Lower leg skin (tissue), 4 donors: ENCODE data around the gene POLR2L. TPM values are rescaled to one million over a fixed set of nuclear protein-coding genes. Genes with fewer than 3 reads are reported as not detected.

Experiments used
- DNase-seq, 2 donors: peaks; one replicate each; pipeline ENCODE4 v3.0.0-alpha.2; 2019; ENCODE audit warnings: low spot score in 2 of 2
- H3K4me3 ChIP-seq: fragments of 200-600 bp; sonication (generic); 2 replicates; pipeline ENCODE4 v1.5.1; 2017; ENCODE audit warnings: mild to moderate bottlenecking, low read depth; ENCODE audit not compliant: poor library complexity, severe bottlenecking
- POLR2A ChIP-seq, 2 donors: fragments of 450-650 bp; IDR thresholded peaks; one replicate each; pipeline ENCODE4 v1.6.1; 2016 to 2017; ENCODE audit warnings: antibody characterized with exemption in 2 of 2, mild to moderate bottlenecking in 1 of 2, moderate library complexity in 1 of 2
- WGBS, 2 donors: methylation state at CpG; one replicate each; pipeline ENCODE4 v1.1.5; 2018; 5-methylcytosine and 5-hydroxymethylcytosine counted together
- intact Hi-C: fragments of 100-400 bp; cut with DNase I; formaldehyde crosslinking; loops from one replicate; pipeline ENCODE4 v1.15.0; 2023; ENCODE audit warnings: low total_unique reads
- total RNA-seq, 4 donors: library from RNA; depleted of rRNA; stranded (reverse); fragments of >200 nt; gene quantifications; one replicate each; pipeline ENCODE4 v1.1.0, GENCODE V29; 2016
- TF ChIP-seq, protein P1 (sequence below), 3 donors: fragments of 450-650 bp; IDR thresholded peaks; one replicate each; pipeline ENCODE4 v1.5.1; 2016; ENCODE audit warnings: antibody characterized with exemption in 3 of 3, mild to moderate bottlenecking in 3 of 3, moderate library complexity in 2 of 3

POLR2L gene
- total RNA-seq, 4 donors from 2014 or later = 39.1 to 61.2 (median 51.4) TPM

- 87 to 89% methylated on average over 11 of the region's 11 CpGs for WGBS, 2 donors
- no peak for DNase-seq
- intact Hi-C loops = no loop called here
- no peak for TF ChIP-seq POLR2A (IDR thresholded peaks at IDR 0.05)
- TF ChIP-seq, protein P1, sequence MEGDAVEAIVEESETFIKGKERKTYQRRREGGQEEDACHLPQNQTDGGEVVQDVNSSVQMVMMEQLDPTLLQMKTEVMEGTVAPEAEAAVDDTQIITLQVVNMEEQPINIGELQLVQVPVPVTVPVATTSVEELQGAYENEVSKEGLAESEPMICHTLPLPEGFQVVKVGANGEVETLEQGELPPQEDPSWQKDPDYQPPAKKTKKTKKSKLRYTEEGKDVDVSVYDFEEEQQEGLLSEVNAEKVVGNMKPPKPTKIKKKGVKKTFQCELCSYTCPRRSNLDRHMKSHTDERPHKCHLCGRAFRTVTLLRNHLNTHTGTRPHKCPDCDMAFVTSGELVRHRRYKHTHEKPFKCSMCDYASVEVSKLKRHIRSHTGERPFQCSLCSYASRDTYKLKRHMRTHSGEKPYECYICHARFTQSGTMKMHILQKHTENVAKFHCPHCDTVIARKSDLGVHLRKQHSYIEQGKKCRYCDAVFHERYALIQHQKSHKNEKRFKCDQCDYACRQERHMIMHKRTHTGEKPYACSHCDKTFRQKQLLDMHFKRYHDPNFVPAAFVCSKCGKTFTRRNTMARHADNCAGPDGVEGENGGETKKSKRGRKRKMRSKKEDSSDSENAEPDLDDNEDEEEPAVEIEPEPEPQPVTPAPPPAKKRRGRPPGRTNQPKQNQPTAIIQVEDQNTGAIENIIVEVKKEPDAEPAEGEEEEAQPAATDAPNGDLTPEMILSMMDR (IDR thresholded peaks at IDR 0.05) = no peak
- H3K4me3 ChIP-seq = no peak overlapping the region
Measured at GRCh38 chr11:877565-877964, 35.2 kb upstream of the POLR2L start.

DNA sequence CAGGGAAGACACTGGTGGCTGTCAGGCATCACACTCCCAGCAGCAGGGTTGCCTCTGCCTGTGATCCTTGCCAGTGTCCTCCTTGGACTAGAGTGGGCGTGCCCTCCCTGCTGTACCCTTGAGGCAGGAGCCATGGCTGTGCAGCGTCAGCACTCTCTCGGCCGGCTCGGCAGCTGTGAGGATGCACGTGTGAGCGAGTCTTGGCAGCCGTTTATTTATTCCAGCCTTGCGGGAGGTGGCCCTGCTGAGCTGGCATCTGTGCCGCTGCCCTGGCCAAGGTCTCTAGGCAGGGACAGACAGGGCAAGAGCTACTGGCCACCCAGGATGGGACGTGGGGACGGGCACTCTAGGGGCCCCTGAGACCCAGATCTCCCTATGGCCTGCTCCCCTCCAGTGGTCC is 34.2 kb upstream of the POLR2L start:
- intact Hi-C loops = no loop called here
- 34 to 50% methylated on average over 8 to 12 of the region's 12 CpGs for WGBS, 2 donors
- TF ChIP-seq, protein P1 (IDR thresholded peaks at IDR 0.05) = no peak
- TF ChIP-seq POLR2A (IDR thresholded peaks at IDR 0.05) = no peak
- DNase-seq = no peak
- no peak overlapping the region for H3K4me3 ChIP-seq

GRCh38 chr11:875769-876301 is 33.5 kb upstream of the POLR2L start:
- no peak for TF ChIP-seq POLR2A (IDR thresholded peaks at IDR 0.05)
- TF ChIP-seq, protein P1 (IDR thresholded peaks at IDR 0.05) = no peak
- 86 to 87% methylated on average over 21 of the region's 21 CpGs for WGBS, 2 donors
- intact Hi-C loops = no loop called here
- H3K4me3 ChIP-seq = no peak overlapping the region
- no peak for DNase-seq

- DNase-seq = no peak
- TF ChIP-seq, protein P1 (IDR thresholded peaks at IDR 0.05) = no peak
- no peak for TF ChIP-seq POLR2A (IDR thresholded peaks at IDR 0.05)
- WGBS, 2 donors = 89 to 93% methylated on average over 16 of the region's 16 CpGs
- no peak overlapping the region for H3K4me3 ChIP-seq
- intact Hi-C loops = no loop called here
Measured at GRCh38 chr11:875203-875602, 32.9 kb upstream of the POLR2L start.

DNA sequence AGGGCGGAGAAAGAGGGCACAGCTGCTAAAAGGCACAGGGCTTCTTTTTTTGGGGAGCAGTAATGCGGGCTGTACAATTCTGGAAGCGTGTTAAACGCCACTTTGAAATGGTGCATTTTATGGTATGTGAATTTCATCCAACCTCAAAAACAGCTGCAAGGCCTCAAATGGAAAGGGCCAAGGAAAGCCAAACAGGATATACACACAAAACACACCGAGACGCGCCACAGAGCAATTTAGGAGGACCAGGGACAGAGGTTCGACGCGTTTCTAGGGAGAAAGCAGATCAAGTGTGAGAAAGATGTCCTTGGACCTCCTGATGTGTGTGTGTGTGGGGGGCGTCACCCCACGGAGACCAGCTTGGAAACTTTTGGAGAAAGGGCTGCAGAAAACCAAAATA is 31.4 kb upstream of the POLR2L start:
- DNase-seq = no peak
- intact Hi-C loops = no loop called here
- WGBS, 2 donors = 82 to 83% methylated on average over 12 of the region's 12 CpGs
- TF ChIP-seq POLR2A (IDR thresholded peaks at IDR 0.05) = no peak
- TF ChIP-seq, protein P1 (IDR thresholded peaks at IDR 0.05) = no peak
- H3K4me3 ChIP-seq = no peak overlapping the region

DNA sequence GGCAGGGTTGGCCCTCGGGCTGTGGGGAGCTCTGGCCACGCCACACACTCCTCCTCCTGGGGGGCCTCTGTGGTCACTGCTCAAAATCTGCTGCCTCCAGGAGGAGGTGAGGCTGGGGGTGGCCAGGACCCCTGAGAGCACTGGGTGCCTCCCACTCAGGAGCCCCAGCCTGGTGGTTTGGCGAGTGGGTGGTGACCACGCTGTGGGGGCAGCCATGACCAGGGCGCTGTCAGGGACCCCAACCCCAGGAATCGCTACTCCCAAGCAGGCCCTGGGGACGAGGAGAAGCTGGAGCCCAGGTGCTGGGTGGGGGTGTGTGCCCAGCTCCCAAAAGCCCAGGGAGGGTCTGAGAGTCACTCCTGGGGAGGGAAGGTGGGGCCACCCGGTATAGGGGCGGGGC is 30.5 kb upstream of the POLR2L start:
- H3K4me3 ChIP-seq = no peak overlapping the region
- DNase-seq = no peak
- intact Hi-C loops = no loop called here
- no peak for TF ChIP-seq POLR2A (IDR thresholded peaks at IDR 0.05)
- TF ChIP-seq, protein P1 (IDR thresholded peaks at IDR 0.05) = no peak
- WGBS, 2 donors = 90 to 92% methylated on average over 9 of the region's 9 CpGs
